DOHH2 (cell line): ENCODE data around the gene TMEM170A.

ENCODE experiments used
- EZH2phosphoT487 ChIP-seq: fragments of 200-600 bp; sonication (generic); IDR thresholded peaks from 2 replicates; pipeline ENCODE4 v1.6.1; 2017; ENCODE audit warnings: borderline replicate concordance, mild to moderate bottlenecking, antibody characterized with exemption, low read length, moderate library complexity, mixed read lengths
- TF ChIP-seq, protein P1 (sequence below): fragments of 200-600 bp; sonication (generic); IDR thresholded peaks from one replicate; pipeline ENCODE4 v1.5.1; 2014; ENCODE audit warnings: antibody characterized with exemption, mild to moderate bottlenecking, low read depth, low read length; ENCODE audit not compliant: poor library complexity, severe bottlenecking

DNA sequence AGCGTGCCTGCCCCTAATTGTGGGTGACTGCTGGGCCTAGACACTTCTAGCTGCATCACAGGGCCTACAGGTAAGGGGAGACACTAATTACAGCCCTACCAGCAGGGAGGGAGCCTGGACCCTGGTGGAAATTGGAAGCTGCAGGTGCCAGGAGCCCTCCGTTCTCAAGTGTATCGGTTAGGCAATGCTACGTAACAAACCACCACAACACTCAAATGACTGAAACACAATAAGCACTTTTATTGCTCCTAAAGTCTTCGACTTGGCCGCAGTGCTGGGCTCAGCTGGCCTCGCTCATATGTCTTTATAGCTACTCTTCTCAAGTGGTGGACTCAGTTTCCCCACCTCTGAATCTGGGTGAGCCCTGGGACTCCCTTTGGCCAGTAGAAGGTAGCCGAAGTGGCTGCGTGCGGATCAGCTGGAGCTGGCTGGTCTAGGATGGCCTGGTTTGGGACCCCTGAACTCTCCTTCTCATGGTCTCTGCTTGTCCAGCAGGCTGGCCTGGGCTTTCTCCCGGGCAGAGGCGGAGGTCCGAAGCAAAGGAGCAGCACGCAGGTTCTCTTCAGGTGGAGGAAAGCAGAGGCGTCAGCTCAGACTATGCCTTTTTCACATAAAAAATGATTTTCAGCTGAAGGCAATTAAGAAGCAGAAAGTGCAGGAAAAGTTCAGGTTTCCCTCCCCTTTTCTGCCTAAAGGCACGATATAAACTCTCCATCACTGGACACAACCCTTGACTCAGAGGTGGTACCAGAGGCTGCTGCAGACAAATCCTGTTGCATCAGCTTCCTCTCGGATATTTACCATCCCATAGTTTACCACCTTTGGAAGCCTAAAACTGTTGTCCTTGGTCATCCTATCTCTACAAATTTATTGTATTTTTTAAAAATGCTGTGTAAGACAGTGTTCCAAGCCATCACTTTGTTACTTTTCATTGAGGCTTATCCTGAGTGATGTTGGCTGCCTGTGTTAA, 8.7 kb upstream of the TMEM170A start:
- TF ChIP-seq, protein P1, sequence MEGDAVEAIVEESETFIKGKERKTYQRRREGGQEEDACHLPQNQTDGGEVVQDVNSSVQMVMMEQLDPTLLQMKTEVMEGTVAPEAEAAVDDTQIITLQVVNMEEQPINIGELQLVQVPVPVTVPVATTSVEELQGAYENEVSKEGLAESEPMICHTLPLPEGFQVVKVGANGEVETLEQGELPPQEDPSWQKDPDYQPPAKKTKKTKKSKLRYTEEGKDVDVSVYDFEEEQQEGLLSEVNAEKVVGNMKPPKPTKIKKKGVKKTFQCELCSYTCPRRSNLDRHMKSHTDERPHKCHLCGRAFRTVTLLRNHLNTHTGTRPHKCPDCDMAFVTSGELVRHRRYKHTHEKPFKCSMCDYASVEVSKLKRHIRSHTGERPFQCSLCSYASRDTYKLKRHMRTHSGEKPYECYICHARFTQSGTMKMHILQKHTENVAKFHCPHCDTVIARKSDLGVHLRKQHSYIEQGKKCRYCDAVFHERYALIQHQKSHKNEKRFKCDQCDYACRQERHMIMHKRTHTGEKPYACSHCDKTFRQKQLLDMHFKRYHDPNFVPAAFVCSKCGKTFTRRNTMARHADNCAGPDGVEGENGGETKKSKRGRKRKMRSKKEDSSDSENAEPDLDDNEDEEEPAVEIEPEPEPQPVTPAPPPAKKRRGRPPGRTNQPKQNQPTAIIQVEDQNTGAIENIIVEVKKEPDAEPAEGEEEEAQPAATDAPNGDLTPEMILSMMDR = no peak
- no peak for TF ChIP-seq EZH2phosphoT487
